Dedifferentiated amniotic fluid mesenchymal stem cell (primary cell): ENCODE data around the gene CBX5.
"Not testable (repeated sequence)": the region's sequence is repeated elsewhere in the genome, so short reads cannot be mapped to it uniquely, and the experiment has no call there.

Experiments used
- DNase-seq: peaks from one replicate; pipeline ENCODE4 v3.0.0-alpha.2; 2016; ENCODE audit errors: extremely low spot score

The CBX5 gene

DNA sequence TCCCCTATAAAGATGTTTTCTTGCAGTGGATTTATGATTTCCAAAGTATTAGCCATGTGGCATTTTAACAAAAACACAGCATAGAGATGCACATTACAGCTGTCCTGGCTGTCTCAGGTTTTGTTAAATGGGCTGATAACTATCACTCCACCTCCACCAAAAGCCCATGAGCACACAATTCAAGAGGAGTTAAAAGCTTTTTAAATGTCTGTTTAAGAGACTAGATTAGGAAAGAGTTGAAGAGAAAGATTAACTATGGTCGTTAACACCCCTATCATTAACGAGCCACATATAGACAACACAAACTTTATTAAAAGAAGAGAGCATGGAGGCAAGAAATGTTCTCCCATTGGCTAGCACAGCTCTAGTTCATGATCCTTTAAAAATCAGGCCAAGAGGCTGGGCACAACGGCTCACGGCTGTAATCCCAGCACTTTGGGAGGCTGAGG lies 14.5 kb downstream of the CBX5 start:
- no peak for DNase-seq

GRCh38 chr12:54262403-54262925 lies 17.5 kb downstream of the CBX5 start:
- DNase-seq = peak; percentile 48

DNA sequence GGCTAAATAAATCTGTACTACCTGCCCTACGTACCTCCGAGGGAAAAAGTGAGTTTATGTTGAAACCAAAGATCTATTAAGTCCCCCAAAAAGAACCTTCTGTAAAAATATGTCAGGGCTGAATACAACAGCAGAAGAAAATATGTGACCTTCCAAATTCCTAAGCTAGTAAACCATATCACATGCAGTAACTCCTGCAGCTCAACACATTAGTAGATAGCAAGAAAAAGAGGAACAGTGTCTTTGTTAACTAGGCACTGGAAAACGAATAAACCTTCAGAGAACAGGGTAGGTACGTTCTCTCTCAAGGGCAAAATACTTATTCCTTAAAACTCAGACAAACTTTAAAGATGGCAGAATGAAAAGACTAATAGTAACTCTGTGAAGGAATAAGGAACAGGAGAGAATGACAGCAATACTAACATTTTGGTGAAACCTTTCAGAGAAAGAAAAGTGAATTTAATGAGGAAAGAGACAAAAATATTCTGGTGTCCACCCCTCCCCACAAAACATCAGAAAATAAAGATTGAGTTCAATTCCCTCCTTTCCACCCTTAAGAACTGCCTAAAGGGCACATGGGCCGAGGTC lies 18.0 kb downstream of the CBX5 start:
- DNase-seq = no peak

GRCh38 chr12:54259194-54260011 lies 20.5 kb downstream of the CBX5 start:
- DNase-seq = peak; percentile 77

- DNase-seq = peak; percentile 22
Observed at GRCh38 chr12:54258201-54258681, 21.7 kb downstream of the CBX5 start.

DNA sequence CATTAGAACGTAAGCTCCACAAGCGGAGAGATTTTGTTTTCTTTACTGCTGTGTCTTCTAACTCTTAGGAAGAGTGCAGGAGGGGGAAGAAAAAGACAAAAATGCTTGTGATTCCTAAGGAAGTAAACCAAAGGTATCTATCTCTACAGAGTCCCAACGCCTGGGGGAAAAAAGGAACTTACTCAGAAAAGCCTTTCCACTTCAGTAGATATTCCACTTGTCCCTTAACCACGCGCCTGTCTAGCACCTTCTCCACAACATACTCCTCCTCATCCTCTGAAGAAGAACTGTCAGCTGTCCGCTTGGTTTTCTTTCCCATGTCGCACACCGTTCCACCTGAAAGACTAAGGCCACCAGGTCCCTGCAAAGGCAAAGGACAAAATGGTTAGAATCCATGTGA lies 22.6 kb downstream of the CBX5 start:
- no peak for DNase-seq

DNA sequence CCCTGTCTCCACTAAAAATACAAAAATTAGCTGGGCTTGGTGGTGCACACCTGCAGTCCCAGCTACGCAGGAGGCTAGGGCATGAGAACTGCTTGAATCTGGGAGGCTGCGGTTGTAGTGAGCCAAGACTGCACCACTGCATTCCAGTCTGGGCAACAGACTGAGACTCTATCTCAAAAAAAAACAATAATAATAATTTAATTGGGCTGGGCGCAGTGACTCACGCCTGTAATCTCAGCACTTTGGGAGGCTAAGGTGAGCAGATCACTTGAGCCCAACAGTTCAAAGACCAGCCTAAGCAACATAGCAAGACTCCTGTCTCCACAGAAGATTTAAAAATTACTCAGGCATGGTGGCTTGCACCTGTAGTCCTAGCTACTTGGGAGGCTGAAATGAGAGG lies 26.7 kb downstream of the CBX5 start:
- DNase-seq = no peak

DNA sequence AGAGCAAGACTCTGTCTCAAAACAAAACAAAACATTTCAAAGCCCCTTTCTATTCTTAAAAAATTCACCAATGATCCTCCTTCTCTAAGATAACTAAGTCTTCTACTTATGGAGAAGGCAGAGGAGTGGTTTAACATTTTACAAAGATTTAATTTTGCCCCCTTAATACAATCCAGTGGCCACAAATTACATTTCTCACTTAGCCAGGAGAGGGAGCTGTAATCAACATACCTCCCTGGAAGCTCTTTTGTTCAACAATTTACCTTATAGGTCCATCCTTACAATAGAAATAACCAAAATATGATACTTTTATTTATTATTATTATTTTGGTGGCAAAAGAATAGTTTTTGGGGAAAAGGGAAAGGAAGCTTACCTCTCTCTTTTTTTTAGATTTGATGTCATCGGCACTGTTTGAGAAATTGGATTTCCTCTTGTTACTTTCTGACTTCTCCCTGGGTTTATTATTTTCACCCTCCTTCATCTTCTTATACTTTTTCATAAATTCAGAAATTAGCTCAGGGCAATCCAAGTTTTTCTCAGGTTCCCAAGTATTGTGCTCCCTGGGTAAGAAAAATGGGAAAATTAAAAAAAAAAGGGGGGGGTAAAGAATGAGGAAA lies 28.1 kb downstream of the CBX5 start:
- peak; percentile 59 for DNase-seq

DNA sequence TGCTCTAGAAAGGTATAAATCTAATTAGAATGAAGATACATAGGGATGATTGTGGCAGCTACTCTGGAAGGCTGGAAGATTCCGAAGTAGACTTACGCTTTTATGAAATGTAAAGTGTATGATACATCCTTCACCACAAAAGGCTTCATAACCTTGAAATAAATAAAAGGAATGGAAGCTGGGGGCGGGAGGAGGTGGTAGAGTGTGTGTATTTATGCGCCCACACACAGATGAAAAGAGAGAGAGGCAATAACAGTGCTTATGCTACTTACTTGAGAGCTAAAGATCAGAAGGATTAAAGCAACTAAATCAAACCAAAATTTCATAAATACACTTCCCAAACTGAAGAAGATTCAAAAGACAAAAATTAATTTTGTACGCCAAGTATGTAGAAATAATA lies 30.4 kb downstream of the CBX5 start:
- no peak for DNase-seq

DNA sequence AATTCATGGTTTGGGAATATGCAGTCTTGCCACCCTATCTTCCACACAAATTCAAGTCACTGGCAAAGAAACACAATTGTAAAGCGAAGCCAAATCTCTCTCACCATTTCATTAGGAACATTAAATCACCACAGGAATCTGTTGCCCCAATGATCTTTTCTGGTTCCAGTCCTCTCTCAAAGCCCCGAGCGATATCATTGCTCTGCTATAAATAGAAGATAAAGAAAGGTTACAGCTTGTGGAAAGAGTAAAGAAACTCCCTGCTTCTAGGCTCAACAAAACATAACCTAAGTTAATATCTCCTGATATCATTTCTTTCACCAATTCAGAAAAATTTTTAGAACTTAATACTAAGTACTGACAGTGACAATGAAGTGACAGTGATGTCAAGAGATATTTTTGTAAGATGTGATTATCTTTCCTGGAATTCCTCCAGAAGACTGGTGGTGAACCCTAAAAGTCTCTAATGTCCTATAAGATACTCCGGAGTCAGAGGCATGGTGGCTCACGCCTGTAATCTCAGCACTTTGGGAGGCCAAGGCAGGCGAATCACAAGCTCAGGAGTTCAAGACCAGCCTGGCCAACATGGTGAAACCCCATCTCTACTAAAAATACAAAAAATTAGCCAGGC lies 33.8 kb downstream of the CBX5 start:
- DNase-seq = no peak

DNA sequence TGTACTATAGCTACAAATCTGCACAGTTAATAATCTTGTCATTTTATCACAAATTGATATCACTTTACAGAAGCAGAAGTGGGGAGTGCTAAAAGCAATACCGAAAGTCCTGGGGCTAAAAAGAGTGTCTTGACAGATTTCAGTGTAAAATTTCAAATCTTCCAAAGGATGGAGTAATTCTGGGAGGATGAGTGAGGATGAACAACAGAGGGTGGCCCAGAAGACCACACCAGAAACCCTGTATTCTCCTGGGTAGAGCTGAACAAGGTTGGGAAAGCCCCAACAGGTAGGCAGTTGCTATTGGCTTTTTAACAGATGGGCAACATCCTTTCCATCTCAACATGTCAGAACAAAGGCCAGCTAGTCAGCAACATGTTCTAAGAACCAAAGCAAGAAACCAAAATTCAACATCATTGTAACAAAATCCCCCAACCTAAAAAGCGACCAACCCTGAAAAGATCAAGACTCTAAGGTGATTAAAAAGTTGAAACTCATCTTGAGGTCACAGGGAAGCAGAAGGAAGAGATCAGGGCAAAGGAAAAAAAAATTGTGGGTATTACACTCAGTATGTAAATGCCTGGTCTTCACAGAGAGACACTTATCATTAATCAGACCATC lies 38.8 kb downstream of the CBX5 start:
- DNase-seq = no peak

DNA sequence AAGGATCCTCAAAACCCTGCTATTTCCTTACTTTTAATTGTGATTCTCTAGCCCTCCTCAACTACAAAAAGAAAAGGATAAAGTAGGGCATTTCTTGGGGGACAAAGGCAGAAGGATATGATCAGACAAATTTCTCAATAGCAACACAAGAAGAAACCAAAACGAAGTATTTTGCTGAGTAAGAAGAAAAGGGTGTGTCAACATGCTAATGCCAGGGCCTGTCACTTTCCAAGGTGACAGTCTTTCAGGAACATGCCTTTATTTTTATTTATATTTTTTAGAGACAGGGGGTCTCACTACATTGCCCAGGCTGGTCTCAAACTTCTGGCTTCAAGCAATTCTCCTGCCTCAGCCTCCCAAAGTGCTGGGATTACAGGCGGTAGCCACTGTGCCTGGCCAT lies 39.8 kb downstream of the CBX5 start:
- DNase-seq = no peak

DNA sequence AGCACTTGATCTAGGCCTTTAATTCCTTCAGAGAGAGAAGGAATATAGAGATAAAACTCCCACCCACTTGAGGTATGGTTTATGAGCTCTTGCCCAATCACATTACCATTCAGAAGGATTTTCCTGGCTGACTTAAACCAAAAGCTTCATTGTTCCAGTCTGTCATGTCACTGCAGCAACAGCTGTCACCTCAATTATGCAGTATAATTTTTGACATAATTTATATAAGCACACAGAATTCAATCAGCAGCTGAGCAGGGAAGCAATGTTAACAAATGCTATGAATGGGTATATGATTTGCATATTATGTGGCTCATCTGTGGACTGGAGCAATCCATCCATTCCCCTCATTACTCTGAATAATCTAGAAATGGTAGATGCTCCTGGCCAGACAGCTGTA lies 40.3 kb downstream of the CBX5 start:
- DNase-seq = no peak

- no peak for DNase-seq
Observed at GRCh38 chr12:54238531-54238930, 41.4 kb downstream of the CBX5 start.

DNA sequence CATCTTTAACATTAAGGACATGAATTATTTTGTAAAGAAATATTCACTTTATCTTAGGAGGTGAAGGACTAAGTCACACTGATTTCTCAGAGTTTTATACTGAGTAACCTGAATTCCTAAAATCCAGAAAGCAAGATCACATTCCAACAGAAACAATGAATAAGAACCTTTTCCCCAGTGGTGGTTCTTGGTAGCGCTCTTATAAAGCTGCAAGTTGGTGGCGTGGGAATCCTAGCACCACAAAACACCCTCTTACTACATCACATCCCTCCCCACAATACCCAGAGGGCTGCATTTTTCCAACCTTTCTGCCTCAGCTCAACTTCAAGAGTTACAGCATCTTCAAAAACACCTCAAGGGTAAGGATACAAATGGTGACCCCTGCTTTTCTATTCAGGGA lies 47.1 kb downstream of the CBX5 start:
- DNase-seq = no peak

- not testable (repeated sequence) for DNase-seq
Observed at GRCh38 chr12:54231269-54231668, 48.7 kb downstream of the CBX5 start.

GRCh38 chr12:54230555-54230954 lies 49.4 kb downstream of the CBX5 start:
- DNase-seq = no peak

DNA sequence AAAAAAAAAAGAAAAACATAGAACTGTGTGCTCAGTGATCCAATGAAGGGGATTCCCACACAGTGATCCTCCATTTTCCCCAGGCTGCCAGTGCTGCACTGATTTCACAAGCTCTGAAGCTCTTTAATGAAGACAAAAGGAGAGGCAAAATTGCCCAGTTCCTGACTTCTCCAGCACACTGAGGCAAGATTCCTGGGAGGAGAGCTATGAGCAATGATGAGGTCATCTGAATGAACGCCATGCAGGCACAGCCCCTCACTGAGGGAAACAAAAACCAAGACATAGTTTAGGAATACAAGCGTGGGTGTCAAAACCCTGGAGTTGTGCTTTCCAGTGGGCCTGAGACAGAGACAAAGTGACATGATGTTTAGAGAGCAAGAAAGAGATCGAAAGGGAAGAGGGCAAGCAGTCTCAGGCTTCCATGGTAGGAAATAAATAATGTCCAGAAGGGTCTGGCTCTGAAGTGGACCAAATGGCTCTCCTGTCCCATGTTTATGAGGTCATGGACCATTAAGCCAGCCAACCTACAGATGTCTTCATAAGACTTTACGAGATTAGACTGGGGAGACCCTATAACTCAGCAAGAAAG lies 50.2 kb downstream of the CBX5 start:
- DNase-seq = peak; percentile 84

DNA sequence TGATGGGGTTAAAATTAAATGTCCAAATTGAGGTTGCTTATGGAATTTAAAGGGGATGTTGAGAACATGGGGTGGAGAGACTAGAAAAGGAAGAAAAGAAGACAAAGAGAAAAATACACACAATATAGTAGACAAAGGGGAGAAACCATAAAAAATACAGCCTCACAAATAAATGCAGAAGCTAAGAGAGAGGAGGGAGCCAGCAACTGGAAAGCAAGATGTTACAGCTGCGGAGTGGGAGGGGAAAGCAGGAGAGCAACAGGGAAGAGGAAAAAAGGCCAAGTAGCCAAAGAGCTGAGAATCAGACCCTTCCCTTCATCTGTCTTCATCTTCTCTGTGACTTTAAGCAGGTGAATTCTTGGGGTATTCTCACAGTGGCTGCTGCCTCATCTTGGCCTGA lies 51.5 kb downstream of the CBX5 start:
- no peak for DNase-seq

DNA sequence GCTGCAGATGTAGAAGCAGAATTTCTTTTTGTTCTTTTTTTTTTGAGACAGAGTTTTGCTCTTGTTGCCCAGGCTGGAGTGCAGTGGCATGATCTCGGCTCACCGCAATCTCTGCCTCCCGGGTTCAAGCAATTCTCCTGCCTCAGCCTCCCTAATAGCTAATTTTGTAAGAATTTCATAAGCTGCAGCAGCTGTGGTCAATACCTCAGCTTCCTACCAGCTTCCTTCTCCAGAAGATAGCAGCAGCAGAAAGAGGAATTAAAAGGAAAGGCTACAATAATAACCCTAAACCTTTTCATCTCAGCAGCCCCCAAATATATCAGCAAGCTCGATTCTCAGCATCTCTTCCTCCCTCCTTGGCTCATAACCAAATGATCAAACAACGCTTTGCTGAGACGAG lies 52.0 kb downstream of the CBX5 start:
- not testable (repeated sequence) for DNase-seq

GRCh38 chr12:54227376-54227775 lies 52.5 kb downstream of the CBX5 start:
- no peak for DNase-seq
